ENCODE measurements around the gene LIMCH1.

DNA sequence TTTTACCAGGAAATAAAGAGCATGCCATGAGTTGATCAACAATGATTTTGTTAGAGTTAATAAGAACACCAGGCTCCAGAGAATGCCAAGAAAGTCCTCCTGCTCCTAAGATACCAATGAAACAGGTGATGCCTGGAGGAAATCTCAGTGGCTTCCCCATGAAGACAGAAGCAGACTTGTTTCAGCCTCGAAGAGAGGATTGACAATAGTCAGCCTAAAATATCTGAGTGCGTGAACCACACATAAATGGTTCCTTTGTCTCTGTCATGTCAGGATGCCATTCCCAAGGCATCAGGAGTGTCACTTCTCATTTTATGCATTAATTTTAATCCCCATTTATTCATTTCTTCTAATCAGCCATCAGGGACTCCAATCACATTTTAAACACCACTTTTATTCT, 141.0 kb downstream of the LIMCH1 start:
- TF ChIP-seq CTCF (IDR thresholded peaks at IDR 0.05), result no peak
- TF ChIP-seq POLR2A (IDR thresholded peaks at IDR 0.05), result no peak

Measured in testis (tissue), 2 donors.